OCI-LY1 (cell line): Measurements from ENCODE around the gene PDE11A.

ENCODE experiments used
- H2AFZ ChIP-seq: fragments of 200-600 bp; sonication (generic), shearing (Covaris generic); 2 replicates; pipeline ENCODE4 v1.6.0; 2014; ENCODE audit warnings: antibody characterized with exemption, mild to moderate bottlenecking, low read length
- H3F3A ChIP-seq: fragments of 200-600 bp; sonication (generic), shearing (Covaris generic); 2 replicates; pipeline ENCODE4 v1.6.0; 2014; ENCODE audit warnings: mild to moderate bottlenecking, antibody characterized with exemption, low read length, moderate library complexity; ENCODE audit not compliant: insufficient read depth
- H3K27ac ChIP-seq: fragments of 200-600 bp; sonication (generic); 2 replicates; pipeline ENCODE4 v1.5.1; 2014; ENCODE audit warnings: low read length, mixed run types, mild to moderate bottlenecking, low read depth; ENCODE audit not compliant: poor library complexity, severe bottlenecking
- H3K27me3 ChIP-seq: fragments of 200-600 bp; sonication (generic); 2 replicates; pipeline ENCODE4 v1.6.0; 2014; ENCODE audit warnings: antibody characterized with exemption, mild to moderate bottlenecking, low read length, moderate library complexity; ENCODE audit not compliant: insufficient read depth
- H3K36me3 ChIP-seq: fragments of 200-600 bp; sonication (generic); 2 replicates; pipeline ENCODE4 v1.6.1; 2014; ENCODE audit warnings: mild to moderate bottlenecking, antibody characterized with exemption, low read length, moderate library complexity, mixed read lengths; ENCODE audit not compliant: insufficient read depth
- H3K4me1 ChIP-seq: fragments of 200-600 bp; sonication (generic); 2 replicates; pipeline ENCODE4 v1.5.1; 2014; ENCODE audit warnings: mild to moderate bottlenecking, low read length, moderate library complexity; ENCODE audit not compliant: insufficient read depth, severe bottlenecking
- H3K4me2 ChIP-seq: fragments of 200-600 bp; sonication (generic), shearing (Covaris generic); 2 replicates; pipeline ENCODE4 v1.6.1; 2014; ENCODE audit warnings: low read length
- H3K4me3 ChIP-seq: fragments of 200-600 bp; sonication (generic); 2 replicates; pipeline ENCODE4 v1.5.1; 2014; ENCODE audit warnings: low read length, low read depth, mild to moderate bottlenecking, mixed read lengths; ENCODE audit not compliant: poor library complexity, severe bottlenecking
- H3K79me2 ChIP-seq: fragments of 200-600 bp; shearing (Covaris generic); 2 replicates; pipeline ENCODE4 v1.6.1; 2016; ENCODE audit warnings: mixed run types, low read length, mixed read lengths; ENCODE audit not compliant: insufficient read depth
- H3K9ac ChIP-seq: fragments of 200-600 bp; sonication (generic), shearing (Covaris generic); 2 replicates; pipeline ENCODE4 v1.6.1; 2014; ENCODE audit warnings: mild to moderate bottlenecking, low read length, mixed read lengths
- H3K9me2 ChIP-seq: fragments of 200-600 bp; sonication (generic), shearing (Covaris generic); 2 replicates; pipeline ENCODE4 v1.6.1; 2014; ENCODE audit warnings: low read depth, mild to moderate bottlenecking, low read length, mixed read lengths
- H3K9me3 ChIP-seq: fragments of 200-600 bp; shearing (Covaris generic); 2 replicates; pipeline ENCODE4 v1.6.1; 2014; ENCODE audit warnings: low read length, mixed read lengths
- H4K20me1 ChIP-seq: fragments of 200-600 bp; sonication (generic), shearing (Covaris generic); 2 replicates; pipeline ENCODE4 v1.6.0; 2016; ENCODE audit warnings: mild to moderate bottlenecking, low read length; ENCODE audit not compliant: insufficient read depth
- EZH2 ChIP-seq: fragments of 200-600 bp; sonication (generic), shearing (Covaris generic); IDR thresholded peaks from 2 replicates; pipeline ENCODE4 v1.8.0; 2017; ENCODE audit warnings: borderline replicate concordance, mixed run types, mild to moderate bottlenecking, antibody characterized with exemption, low read length, moderate library complexity, mixed read lengths
- TF ChIP-seq, protein P1 (sequence below): fragments of 200-600 bp; sonication (generic), shearing (Covaris generic); IDR thresholded peaks from 2 replicates; pipeline ENCODE4 v1.5.1; 2017; ENCODE audit warnings: mild to moderate bottlenecking, antibody characterized with exemption, low read length, moderate library complexity, mixed read lengths

PDE11A gene

DNA sequence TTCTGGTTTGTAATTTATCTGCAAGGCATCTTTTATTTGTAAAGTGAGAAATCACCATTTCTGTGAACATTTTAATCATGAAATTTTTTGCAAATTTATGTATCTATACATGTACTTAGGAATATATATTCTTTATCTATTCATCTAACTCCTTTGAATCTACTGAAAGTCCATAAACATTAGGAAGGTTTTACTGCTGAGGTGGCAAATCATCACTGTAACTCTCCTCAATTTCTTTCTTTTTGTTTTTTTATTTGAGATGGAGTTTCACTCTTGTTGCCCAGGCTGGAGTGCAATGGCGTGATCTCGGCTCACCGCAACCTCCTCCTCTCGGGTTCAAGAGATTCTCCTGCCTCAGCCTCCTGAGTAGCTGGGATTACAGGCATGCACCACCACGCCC is 383.7 kb downstream of the PDE11A start:
- no peaks in the 10 kb centered on the region for H3K9me2 ChIP-seq
- H3K36me3 ChIP-seq, result no peaks in the 10 kb centered on the region
- no peaks in the 10 kb centered on the region for H3F3A ChIP-seq
- no peak overlapping the region for H3K9ac ChIP-seq
- H3K79me2 ChIP-seq, result no peaks in the 10 kb centered on the region
- H2AFZ ChIP-seq, result no peak overlapping the region
- no peak overlapping the region for H3K4me2 ChIP-seq
- H3K4me1 ChIP-seq, result no peaks in the 10 kb centered on the region
- H3K27ac ChIP-seq, result no peak overlapping the region
- H3K4me3 ChIP-seq, result no peak overlapping the region
- H3K9me3 ChIP-seq, result no peaks in the 10 kb centered on the region
- TF ChIP-seq, protein P1, sequence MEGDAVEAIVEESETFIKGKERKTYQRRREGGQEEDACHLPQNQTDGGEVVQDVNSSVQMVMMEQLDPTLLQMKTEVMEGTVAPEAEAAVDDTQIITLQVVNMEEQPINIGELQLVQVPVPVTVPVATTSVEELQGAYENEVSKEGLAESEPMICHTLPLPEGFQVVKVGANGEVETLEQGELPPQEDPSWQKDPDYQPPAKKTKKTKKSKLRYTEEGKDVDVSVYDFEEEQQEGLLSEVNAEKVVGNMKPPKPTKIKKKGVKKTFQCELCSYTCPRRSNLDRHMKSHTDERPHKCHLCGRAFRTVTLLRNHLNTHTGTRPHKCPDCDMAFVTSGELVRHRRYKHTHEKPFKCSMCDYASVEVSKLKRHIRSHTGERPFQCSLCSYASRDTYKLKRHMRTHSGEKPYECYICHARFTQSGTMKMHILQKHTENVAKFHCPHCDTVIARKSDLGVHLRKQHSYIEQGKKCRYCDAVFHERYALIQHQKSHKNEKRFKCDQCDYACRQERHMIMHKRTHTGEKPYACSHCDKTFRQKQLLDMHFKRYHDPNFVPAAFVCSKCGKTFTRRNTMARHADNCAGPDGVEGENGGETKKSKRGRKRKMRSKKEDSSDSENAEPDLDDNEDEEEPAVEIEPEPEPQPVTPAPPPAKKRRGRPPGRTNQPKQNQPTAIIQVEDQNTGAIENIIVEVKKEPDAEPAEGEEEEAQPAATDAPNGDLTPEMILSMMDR, result no peak
- no peak for TF ChIP-seq EZH2
- H4K20me1 ChIP-seq, result no peaks in the 10 kb centered on the region
- H3K27me3 ChIP-seq, result no peaks in the 10 kb centered on the region

DNA sequence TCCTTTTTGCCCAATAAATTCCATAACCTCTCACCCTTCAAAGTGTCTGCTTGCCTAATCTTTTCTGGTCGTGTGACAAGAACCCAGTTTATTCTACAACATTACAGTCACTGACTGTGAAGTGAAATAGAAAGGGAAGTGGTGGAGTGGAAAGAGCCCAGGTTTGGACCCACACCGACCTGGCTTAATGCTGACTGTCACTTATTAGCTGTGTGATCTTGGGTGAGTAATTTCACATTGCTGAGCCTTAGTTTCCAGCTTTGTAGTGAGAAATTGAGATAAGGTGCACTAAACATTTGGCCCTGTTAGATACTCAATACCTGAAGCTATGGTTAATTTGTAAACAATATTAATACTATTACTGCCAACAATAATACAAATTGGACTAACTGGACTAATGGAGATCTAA is 388.9 kb downstream of the PDE11A start:
- Histone ChIP-seq H3K4me1 (no peaks in the 10 kb centered on the region), H2AFZ (no peak overlapping the region), H3K4me2 (no peak overlapping the region)

DNA sequence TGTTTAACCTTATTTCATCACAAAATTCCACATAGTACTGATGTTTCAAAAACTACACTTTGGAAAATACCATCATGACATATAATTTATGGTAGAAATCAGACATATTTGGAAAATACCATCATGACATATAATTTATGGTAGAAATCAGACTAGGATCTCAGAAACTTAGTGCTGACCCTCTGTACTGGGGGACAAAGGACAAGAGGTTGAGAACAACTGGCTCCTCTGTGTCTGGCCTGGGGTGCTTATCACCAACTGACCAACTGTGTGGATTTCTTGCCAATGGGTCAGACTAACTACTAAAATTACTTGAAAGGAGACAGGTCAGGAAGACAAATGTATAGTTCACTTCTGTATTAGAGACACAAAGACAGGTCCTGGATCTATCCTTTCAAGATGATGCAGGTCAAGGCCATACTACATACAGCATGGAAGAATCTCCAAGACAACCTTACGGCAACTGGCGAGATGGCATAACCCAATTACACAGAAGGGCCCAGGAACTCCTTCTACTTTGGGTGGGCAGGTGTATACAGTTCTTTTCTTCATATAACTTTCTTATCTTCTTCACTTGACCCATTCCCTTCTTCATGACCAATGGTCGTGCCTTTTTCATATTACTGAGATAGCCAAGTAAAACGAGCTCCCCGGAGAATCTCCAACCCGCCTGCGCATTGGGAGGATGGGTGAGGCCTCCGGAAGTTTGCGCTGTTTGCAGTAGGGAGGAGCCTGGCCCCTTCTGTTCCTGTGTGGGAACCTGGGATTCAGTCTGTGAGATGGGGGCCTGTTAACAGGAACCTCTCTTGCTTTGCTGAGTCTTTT is 389.5 kb downstream of the PDE11A start:
- Histone ChIP-seq H4K20me1 (no peaks in the 10 kb centered on the region), H3K27me3 (no peaks in the 10 kb centered on the region), H3K36me3 (no peaks in the 10 kb centered on the region), H3K4me1 (no peaks in the 10 kb centered on the region), H2AFZ (no peak overlapping the region), H3K9ac (no peak overlapping the region), H3K27ac (no peak overlapping the region), H3K9me2 (no peaks in the 10 kb centered on the region), H3K4me3 (no peak overlapping the region), H3K9me3 (no peaks in the 10 kb centered on the region), H3K79me2 (no peaks in the 10 kb centered on the region), H3F3A (no peaks in the 10 kb centered on the region), H3K4me2 (no peak overlapping the region)
- TF ChIP-seq, protein P1, result no peak
- TF ChIP-seq EZH2, result no peak

More for the DNA sequence above, 388.9 kb downstream of the PDE11A start:
- H3K9ac ChIP-seq, result no peak overlapping the region
- H3K9me2 ChIP-seq, result no peaks in the 10 kb centered on the region
- H3K36me3 ChIP-seq, result no peaks in the 10 kb centered on the region
- no peaks in the 10 kb centered on the region for H3F3A ChIP-seq
- H3K9me3 ChIP-seq, result no peaks in the 10 kb centered on the region
- no peaks in the 10 kb centered on the region for H3K27me3 ChIP-seq
- TF ChIP-seq, protein P1, result no peak
- no peak for TF ChIP-seq EZH2
- H4K20me1 ChIP-seq, result no peaks in the 10 kb centered on the region
- no peaks in the 10 kb centered on the region for H3K79me2 ChIP-seq
- no peak overlapping the region for H3K4me3 ChIP-seq
- no peak overlapping the region for H3K27ac ChIP-seq
